HK-2 (cell line): ENCODE data around the gene FGF5.

ENCODE experiments used
- DNase-seq: peaks from one replicate; pipeline ENCODE4 v3.0.0-alpha.2; 2018; ENCODE audit not compliant: unreplicated experiment

FGF5 gene

DNA sequence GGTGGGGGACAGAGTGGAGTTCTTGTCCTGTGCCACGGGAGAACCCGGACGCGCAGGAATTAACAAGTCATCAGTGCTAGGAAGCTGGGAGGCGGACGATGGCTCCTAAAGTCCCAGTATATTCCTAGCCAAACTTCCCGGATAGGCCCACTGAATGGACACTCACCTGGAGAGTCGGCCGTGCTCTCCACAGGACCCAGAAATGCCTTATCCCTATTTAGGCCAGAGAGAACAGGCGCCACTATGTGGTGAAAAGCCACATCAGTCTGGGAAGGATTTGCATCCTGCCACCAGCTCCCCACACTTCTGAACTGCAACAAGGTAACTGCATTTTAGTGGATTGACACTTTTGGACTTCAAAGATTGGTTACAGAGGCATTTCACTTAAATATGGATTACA lies 70.1 kb downstream of the FGF5 start:
- peak; percentile 34 for DNase-seq

- DNase-seq, result no peak
These were observed 73.6 kb downstream of the FGF5 start for GRCh38 chr4:80340036-80340435.
